ENCODE results near the gene LDHB. TPM values are rescaled to one million over a fixed set of nuclear protein-coding genes. Genes with fewer than 3 reads are reported as not detected.
"Not testable (repeated sequence)": the region's sequence is repeated elsewhere in the genome, so short reads cannot be mapped to it uniquely, and the experiment has no call there.

LDHB gene
- total RNA-seq, 1 donor from 2014 or later, result 1,305 TPM

GRCh38 chr12:21655591-21655990, 2.1 kb downstream of the LDHB start:
- no peak for DNase-seq (ENCODE audit: low spot score)
- Mint-ChIP-seq H3K4me3 (ENCODE audit: low read depth) (peak overlapping the region; percentile 99), H3K27me3 (ENCODE audit: low read depth) (no peaks in the 10 kb centered on the region), H3K27ac (peak overlapping the region; percentile 48), H3K4me1 (ENCODE audit: low read depth) (peaks cover 50% of the 10 kb centered on the region), H3K9me3 (no peaks in the 10 kb centered on the region), H3K36me3 (ENCODE audit: low read depth) (peaks cover 65% of the 10 kb centered on the region)
- intact Hi-C loops (cut with micrococcal nuclease), result no loop called here

GRCh38 chr12:21651821-21652220, 5.8 kb downstream of the LDHB start:
- peaks cover 71% of the 10 kb centered on the region for H3K4me1 Mint-ChIP-seq (ENCODE audit: low read depth)
- H3K9me3 Mint-ChIP-seq, result no peaks in the 10 kb centered on the region
- no peaks in the 10 kb centered on the region for H3K27me3 Mint-ChIP-seq (ENCODE audit: low read depth)
- no peak for DNase-seq (ENCODE audit: low spot score)
- intact Hi-C loops (cut with micrococcal nuclease), result no loop called here
- H3K4me3 Mint-ChIP-seq (ENCODE audit: low read depth), result no peak overlapping the region
- peaks cover 97% of the 10 kb centered on the region for H3K36me3 Mint-ChIP-seq (ENCODE audit: low read depth)
- no peak overlapping the region for H3K27ac Mint-ChIP-seq

GRCh38 chr12:21650997-21651396, 6.6 kb downstream of the LDHB start:
- intact Hi-C loops (cut with micrococcal nuclease), result no loop called here
- Mint-ChIP-seq H3K36me3 (ENCODE audit: low read depth) (peaks cover 96% of the 10 kb centered on the region), H3K4me1 (ENCODE audit: low read depth) (peaks cover 71% of the 10 kb centered on the region), H3K9me3 (no peaks in the 10 kb centered on the region), H3K27ac (peak overlapping the region; percentile 24), H3K4me3 (ENCODE audit: low read depth) (no peak overlapping the region), H3K27me3 (ENCODE audit: low read depth) (no peaks in the 10 kb centered on the region)
- no peak for DNase-seq (ENCODE audit: low spot score)

GRCh38 chr12:21649034-21649433, 8.6 kb downstream of the LDHB start:
- peak overlapping the region; percentile 30 for H3K27ac Mint-ChIP-seq
- H3K9me3 Mint-ChIP-seq, result no peaks in the 10 kb centered on the region
- no peak for DNase-seq (ENCODE audit: low spot score)
- intact Hi-C loops (cut with micrococcal nuclease), result no loop called here
- no peaks in the 10 kb centered on the region for H3K27me3 Mint-ChIP-seq (ENCODE audit: low read depth)
- peaks cover 69% of the 10 kb centered on the region for H3K4me1 Mint-ChIP-seq (ENCODE audit: low read depth)
- H3K36me3 Mint-ChIP-seq (ENCODE audit: low read depth), result peaks cover 95% of the 10 kb centered on the region
- no peak overlapping the region for H3K4me3 Mint-ChIP-seq (ENCODE audit: low read depth)

- no peak for DNase-seq (ENCODE audit: low spot score)
- peaks cover 70% of the 10 kb centered on the region for H3K4me1 Mint-ChIP-seq (ENCODE audit: low read depth)
- peaks cover 96% of the 10 kb centered on the region for H3K36me3 Mint-ChIP-seq (ENCODE audit: low read depth)
- H3K27me3 Mint-ChIP-seq (ENCODE audit: low read depth), result no peaks in the 10 kb centered on the region
- no peak overlapping the region for H3K4me3 Mint-ChIP-seq (ENCODE audit: low read depth)
- no peaks in the 10 kb centered on the region for H3K9me3 Mint-ChIP-seq
- H3K27ac Mint-ChIP-seq, result peak overlapping the region; percentile 8
- intact Hi-C loops (cut with micrococcal nuclease), result no loop called here
Observed at GRCh38 chr12:21648378-21648777, 9.3 kb downstream of the LDHB start.

GRCh38 chr12:21647179-21647578, 10.5 kb downstream of the LDHB start:
- DNase-seq (ENCODE audit: low spot score), result no peak
- no peaks in the 10 kb centered on the region for H3K27me3 Mint-ChIP-seq (ENCODE audit: low read depth)
- no peak overlapping the region for H3K4me3 Mint-ChIP-seq (ENCODE audit: low read depth)
- peaks cover 64% of the 10 kb centered on the region for H3K4me1 Mint-ChIP-seq (ENCODE audit: low read depth)
- H3K27ac Mint-ChIP-seq, result no peak overlapping the region
- intact Hi-C loops (cut with micrococcal nuclease), result no loop called here
- H3K36me3 Mint-ChIP-seq (ENCODE audit: low read depth), result peaks cover 96% of the 10 kb centered on the region
- H3K9me3 Mint-ChIP-seq, result no peaks in the 10 kb centered on the region

- intact Hi-C loops (cut with micrococcal nuclease); H3K27me3 Mint-ChIP-seq (ENCODE audit: low read depth); DNase-seq (ENCODE audit: low spot score); H3K9me3 Mint-ChIP-seq; H3K4me3 Mint-ChIP-seq (ENCODE audit: low read depth); H3K27ac Mint-ChIP-seq: not testable (repeated sequence)
- Mint-ChIP-seq H3K4me1 (ENCODE audit: low read depth) (peaks cover 60% of the 10 kb centered on the region), H3K36me3 (ENCODE audit: low read depth) (peaks cover 94% of the 10 kb centered on the region)
Observed at GRCh38 chr12:21645041-21645500, 12.6 kb downstream of the LDHB start.

GRCh38 chr12:21644516-21644915, 13.1 kb downstream of the LDHB start:
- no peak for DNase-seq (ENCODE audit: low spot score)
- no peak overlapping the region for H3K4me3 Mint-ChIP-seq (ENCODE audit: low read depth)
- no peak overlapping the region for H3K27ac Mint-ChIP-seq
- H3K4me1 Mint-ChIP-seq (ENCODE audit: low read depth), result peaks cover 57% of the 10 kb centered on the region
- no peaks in the 10 kb centered on the region for H3K9me3 Mint-ChIP-seq
- H3K27me3 Mint-ChIP-seq (ENCODE audit: low read depth), result no peaks in the 10 kb centered on the region
- peaks cover 92% of the 10 kb centered on the region for H3K36me3 Mint-ChIP-seq (ENCODE audit: low read depth)
- intact Hi-C loops (cut with micrococcal nuclease), result loop anchor here (5.0 kb wide), 1 partner anchor 142 kb away; the partner anchor contains the start of genes GOLT1B and RECQL

- Mint-ChIP-seq H3K27ac (peak overlapping the region; percentile 54), H3K9me3 (no peaks in the 10 kb centered on the region)
- intact Hi-C loops (cut with micrococcal nuclease), result loop anchor here (5.0 kb wide), 1 partner anchor 141 kb away; the partner anchor contains the start of genes GOLT1B and RECQL
Observed at GRCh38 chr12:21643758-21644157, 13.9 kb downstream of the LDHB start.

GRCh38 chr12:21642707-21643389, 14.8 kb downstream of the LDHB start:
- Mint-ChIP-seq H3K27me3 (ENCODE audit: low read depth) (no peaks in the 10 kb centered on the region), H3K4me3 (ENCODE audit: low read depth) (no peak overlapping the region), H3K36me3 (ENCODE audit: low read depth) (peaks cover 92% of the 10 kb centered on the region), H3K9me3 (no peaks in the 10 kb centered on the region), H3K27ac (peak overlapping the region; percentile 56), H3K4me1 (ENCODE audit: low read depth) (peaks cover 55% of the 10 kb centered on the region)
- intact Hi-C loops (cut with micrococcal nuclease), result loop anchor here (5.0 kb wide), 1 partner anchor 141 kb away; the partner anchor contains the start of genes GOLT1B and RECQL
- no peak for DNase-seq (ENCODE audit: low spot score)

More at GRCh38 chr12:21643758-21644157, 13.9 kb downstream of the LDHB start:
- Mint-ChIP-seq H3K36me3 (ENCODE audit: low read depth) (peaks cover 92% of the 10 kb centered on the region), H3K4me1 (ENCODE audit: low read depth) (peaks cover 58% of the 10 kb centered on the region), H3K4me3 (ENCODE audit: low read depth) (no peak overlapping the region), H3K27me3 (ENCODE audit: low read depth) (no peaks in the 10 kb centered on the region)
- DNase-seq (ENCODE audit: low spot score), result no peak

GRCh38 chr12:21638054-21638891, 19.4 kb downstream of the LDHB start:
- no peak for DNase-seq (ENCODE audit: low spot score)
- H3K4me1 Mint-ChIP-seq (ENCODE audit: low read depth), result peaks cover 32% of the 10 kb centered on the region
- H3K27me3 Mint-ChIP-seq (ENCODE audit: low read depth), result no peaks in the 10 kb centered on the region
- H3K4me3 Mint-ChIP-seq (ENCODE audit: low read depth), result no peak overlapping the region
- H3K36me3 Mint-ChIP-seq (ENCODE audit: low read depth), result peaks cover 86% of the 10 kb centered on the region
- intact Hi-C loops (cut with micrococcal nuclease), result no loop called here
- no peak overlapping the region for H3K27ac Mint-ChIP-seq
- no peaks in the 10 kb centered on the region for H3K9me3 Mint-ChIP-seq

- Mint-ChIP-seq H3K9me3 (no peaks in the 10 kb centered on the region), H3K36me3 (ENCODE audit: low read depth) (peaks cover 81% of the 10 kb centered on the region), H3K27ac (no peak overlapping the region), H3K4me1 (ENCODE audit: low read depth) (peaks cover 17% of the 10 kb centered on the region), H3K27me3 (ENCODE audit: low read depth) (no peaks in the 10 kb centered on the region), H3K4me3 (ENCODE audit: low read depth) (no peak overlapping the region)
- no peak for DNase-seq (ENCODE audit: low spot score)
- intact Hi-C loops (cut with micrococcal nuclease), result no loop called here
Observed at GRCh38 chr12:21634245-21634644, 23.4 kb downstream of the LDHB start.

GRCh38 chr12:21631367-21631766, 26.3 kb downstream of the LDHB start:
- Mint-ChIP-seq H3K4me1 (ENCODE audit: low read depth) (peaks cover 3% of the 10 kb centered on the region), H3K27me3 (ENCODE audit: low read depth) (no peaks in the 10 kb centered on the region), H3K27ac (no peak overlapping the region), H3K4me3 (ENCODE audit: low read depth) (no peak overlapping the region), H3K9me3 (no peaks in the 10 kb centered on the region), H3K36me3 (ENCODE audit: low read depth) (peaks cover 66% of the 10 kb centered on the region)
- DNase-seq (ENCODE audit: low spot score), result no peak
- intact Hi-C loops (cut with micrococcal nuclease), result loop anchor here (2.0 kb wide), 1 partner anchor 17 kb away; no protein-coding TSS in a partner anchor

Measured in activated T-helper 2 cell treated with anti-CD3 and anti-CD28 coated beads, Interferon-gamma antibody, Interleukin-2, Interleukin-4, amounts not matched to agents 10 μg/mL and 5 μg/mL and 100 μg/mL, durations not matched to agents 14 hours and 24 hours and 36 hours (primary cell).